ENCODE results near the gene VTA1. TPM values are rescaled to one million over a fixed set of nuclear protein-coding genes. Genes with fewer than 3 reads are reported as not detected.

The VTA1 gene
- total RNA-seq, 4 donors from 2014 or later, result 40.9 to 54.5 (median 49.5) TPM

GRCh38 chr6:142189057-142189456 is 42.0 kb downstream of the VTA1 start:
- DNase-seq (ENCODE audit: low spot score in 2 of 2), result no peak
- no peak overlapping the region for H3K4me3 ChIP-seq (ENCODE audit: low read depth, poor library complexity, severe bottlenecking)
- intact Hi-C loops (cut with DNase I; ENCODE audit: low total_unique reads), result no loop called here
- no peak for TF ChIP-seq POLR2A (IDR thresholded peaks at IDR 0.05)
- TF ChIP-seq CTCF (IDR thresholded peaks at IDR 0.05), result no peak
- WGBS, 2 donors, result 66 to 96% methylated on average over 2 of the region's 2 CpGs

GRCh38 chr6:142192343-142192742 is 45.3 kb downstream of the VTA1 start:
- no peak for DNase-seq (ENCODE audit: low spot score in 2 of 2)
- TF ChIP-seq CTCF (IDR thresholded peaks at IDR 0.05), result no peak
- WGBS, 2 donors, result 88 to 91% methylated on average over 1 of the region's 1 CpG
- intact Hi-C loops (cut with DNase I; ENCODE audit: low total_unique reads), result no loop called here
- H3K4me3 ChIP-seq (ENCODE audit: low read depth, poor library complexity, severe bottlenecking), result no peak overlapping the region

GRCh38 chr6:142193621-142194020 is 46.6 kb downstream of the VTA1 start:
- TF ChIP-seq CTCF (IDR thresholded peaks at IDR 0.05), result no peak
- TF ChIP-seq POLR2A (IDR thresholded peaks at IDR 0.05), result no peak
- intact Hi-C loops (cut with DNase I; ENCODE audit: low total_unique reads), result no loop called here
- DNase-seq (ENCODE audit: low spot score in 2 of 2), result no peak

GRCh38 chr6:142195862-142196541 is 48.9 kb downstream of the VTA1 start:
- DNase-seq (ENCODE audit: low spot score in 2 of 2), result no peak
- 92 to 99% methylated on average over 4 of the region's 4 CpGs for WGBS, 2 donors
- TF ChIP-seq CTCF (IDR thresholded peaks at IDR 0.05) (no peak), POLR2A (IDR thresholded peaks at IDR 0.05) (no peak)
- no peak overlapping the region for H3K4me3 ChIP-seq (ENCODE audit: low read depth, poor library complexity, severe bottlenecking)
- intact Hi-C loops (cut with DNase I; ENCODE audit: low total_unique reads), result loop anchor here (5.0 kb wide), 1 partner anchor 1806 kb away; no protein-coding TSS in a partner anchor

More at GRCh38 chr6:142193621-142194020, 46.6 kb downstream of the VTA1 start:
- H3K4me3 ChIP-seq (ENCODE audit: low read depth, poor library complexity, severe bottlenecking), result no peak overlapping the region

- no peak for DNase-seq (ENCODE audit: low spot score in 2 of 2)
- TF ChIP-seq CTCF (IDR thresholded peaks at IDR 0.05) (no peak), POLR2A (IDR thresholded peaks at IDR 0.05) (no peak)
- H3K4me3 ChIP-seq (ENCODE audit: low read depth, poor library complexity, severe bottlenecking), result no peak overlapping the region
- WGBS, 2 donors, result 78 to 79% methylated on average over 3 of the region's 3 CpGs
- intact Hi-C loops (cut with DNase I; ENCODE audit: low total_unique reads), result no loop called here
Measured at GRCh38 chr6:142200846-142201628, 54.0 kb downstream of the VTA1 start.

Measured in lower leg skin (tissue), 4 donors.